ENCODE data around the gene ACTL10.

The ACTL10 gene

GRCh38 chr20:33648396-33649004 lies 18.2 kb upstream of the ACTL10 start:
- no peak for DNase-seq (ENCODE audit: extremely low read depth in 1 of 2, low read depth in 1 of 2)

GRCh38 chr20:33649201-33649681 lies 17.5 kb upstream of the ACTL10 start:
- DNase-seq (ENCODE audit: extremely low read depth in 1 of 2, low read depth in 1 of 2): no peak

- DNase-seq (ENCODE audit: extremely low read depth in 1 of 2, low read depth in 1 of 2): no peak
These were observed 16.5 kb upstream of the ACTL10 start for GRCh38 chr20:33650111-33650752.

- DNase-seq (ENCODE audit: extremely low read depth in 1 of 2, low read depth in 1 of 2): no peak
These were observed 15.8 kb upstream of the ACTL10 start for GRCh38 chr20:33650753-33651561.

- no peak for DNase-seq (ENCODE audit: extremely low read depth in 1 of 2, low read depth in 1 of 2)
These were observed 15.1 kb upstream of the ACTL10 start for GRCh38 chr20:33651562-33652048.

- DNase-seq (ENCODE audit: extremely low read depth in 1 of 2, low read depth in 1 of 2): peak in 1 of 2 donors; percentile 13
These were observed 13.4 kb upstream of the ACTL10 start for GRCh38 chr20:33653218-33653899.

GRCh38 chr20:33653900-33654596 lies 12.7 kb upstream of the ACTL10 start:
- no peak for DNase-seq (ENCODE audit: extremely low read depth in 1 of 2, low read depth in 1 of 2)

GRCh38 chr20:33654680-33655161 lies 12.0 kb upstream of the ACTL10 start:
- DNase-seq (ENCODE audit: extremely low read depth in 1 of 2, low read depth in 1 of 2): no peak

GRCh38 chr20:33655164-33655563 lies 11.6 kb upstream of the ACTL10 start:
- DNase-seq (ENCODE audit: extremely low read depth in 1 of 2, low read depth in 1 of 2): no peak

GRCh38 chr20:33656010-33656782 lies 10.5 kb upstream of the ACTL10 start:
- no peak for DNase-seq (ENCODE audit: extremely low read depth in 1 of 2, low read depth in 1 of 2)

- DNase-seq (ENCODE audit: extremely low read depth in 1 of 2, low read depth in 1 of 2): no peak
These were observed 9.7 kb upstream of the ACTL10 start for GRCh38 chr20:33656783-33657703.

GRCh38 chr20:33657704-33658095 lies 9.0 kb upstream of the ACTL10 start:
- DNase-seq (ENCODE audit: extremely low read depth in 1 of 2, low read depth in 1 of 2): no peak

GRCh38 chr20:33658510-33658909 lies 8.2 kb upstream of the ACTL10 start:
- no peak for DNase-seq (ENCODE audit: extremely low read depth in 1 of 2, low read depth in 1 of 2)

GRCh38 chr20:33658929-33659328 lies 7.8 kb upstream of the ACTL10 start:
- no peak for DNase-seq (ENCODE audit: extremely low read depth in 1 of 2, low read depth in 1 of 2)

GRCh38 chr20:33659341-33660034 lies 7.3 kb upstream of the ACTL10 start:
- DNase-seq (ENCODE audit: extremely low read depth in 1 of 2, low read depth in 1 of 2): no peak

GRCh38 chr20:33660035-33660684 lies 6.6 kb upstream of the ACTL10 start:
- DNase-seq (ENCODE audit: extremely low read depth in 1 of 2, low read depth in 1 of 2): no peak

- DNase-seq (ENCODE audit: extremely low read depth in 1 of 2, low read depth in 1 of 2): no peak
These were observed 6.1 kb upstream of the ACTL10 start for GRCh38 chr20:33660685-33661058.
